ENCODE results near the gene SPATA25. TPM values are rescaled to one million over a fixed set of nuclear protein-coding genes. Genes with fewer than 3 reads are reported as not detected.

Gene SPATA25
- polyA plus RNA-seq, 4 donors, result 1.7 to 7.8 (median 2.8) TPM

GRCh38 chr20:45843506-45843905 is 43.9 kb downstream of the SPATA25 start:
- no peak for DNase-seq (ENCODE audit: low read depth in 4 of 4, low spot score in 3 of 4)

GRCh38 chr20:45842169-45842812 is 45.1 kb downstream of the SPATA25 start:
- DNase-seq (ENCODE audit: low read depth in 4 of 4, low spot score in 3 of 4), result no peak

GRCh38 chr20:45841407-45842129 is 45.9 kb downstream of the SPATA25 start:
- no peak for DNase-seq (ENCODE audit: low read depth in 4 of 4, low spot score in 3 of 4)

GRCh38 chr20:45840700-45841198 is 46.7 kb downstream of the SPATA25 start:
- no peak for DNase-seq (ENCODE audit: low read depth in 4 of 4, low spot score in 3 of 4)

GRCh38 chr20:45836841-45837240 is 50.6 kb downstream of the SPATA25 start:
- DNase-seq (ENCODE audit: low read depth in 4 of 4, low spot score in 3 of 4), result no peak

Other genes starting within 250 kb of the SPATA25 start
- gene WFDC11, start 217.4 kb downstream of the SPATA25 start, polyA plus RNA-seq (ENCODE audit: insufficient read length in 4 of 4), result not detected
- under 1 TPM in 1 of 4 donors, not detected in 3; 0.13 TPM for gene WFDC13, start 185.6 kb downstream of the SPATA25 start, polyA plus RNA-seq (ENCODE audit: insufficient read length in 4 of 4)
- gene WFDC10B, start 182.6 kb downstream of the SPATA25 start, polyA plus RNA-seq (ENCODE audit: insufficient read length in 4 of 4), result not detected
- not detected for gene SPINT4, start 165.3 kb downstream of the SPATA25 start, polyA plus RNA-seq (ENCODE audit: insufficient read length in 4 of 4)
- gene WFDC3, start 95.7 kb downstream of the SPATA25 start, polyA plus RNA-seq (ENCODE audit: insufficient read length in 4 of 4), result 1 to 10 TPM in 3 of 4 donors, under 1 TPM in 1; 0.90 to 1.6 (median 1.3) TPM
- gene DNTTIP1, start 95.7 kb downstream of the SPATA25 start, polyA plus RNA-seq (ENCODE audit: insufficient read length in 4 of 4), result 10 to 100 TPM; 31.1 to 39.0 (median 34.4) TPM
- 10 to 100 TPM; 59.8 to 69.9 (median 67.4) TPM for gene UBE2C, start 75.0 kb downstream of the SPATA25 start, polyA plus RNA-seq (ENCODE audit: insufficient read length in 4 of 4)
- 1 to 10 TPM in 1 of 4 donors, under 1 TPM in 3; 0.47 to 1.3 (median 0.58) TPM for gene TNNC2, start 60.3 kb downstream of the SPATA25 start, polyA plus RNA-seq (ENCODE audit: insufficient read length in 4 of 4)
- gene SNX21, start 53.8 kb downstream of the SPATA25 start, polyA plus RNA-seq (ENCODE audit: insufficient read length in 4 of 4), result 10 to 100 TPM; 11.5 to 21.1 (median 15.8) TPM
- 10 to 100 TPM; 16.9 to 31.3 (median 22.8) TPM for gene ACOT8, start 30.2 kb downstream of the SPATA25 start, polyA plus RNA-seq (ENCODE audit: insufficient read length in 4 of 4)
- 1 to 10 TPM; 4.2 to 5.6 (median 4.9) TPM for gene ZSWIM3, start 30.0 kb downstream of the SPATA25 start, polyA plus RNA-seq (ENCODE audit: insufficient read length in 4 of 4)
- gene ZSWIM1, start 6.4 kb downstream of the SPATA25 start, polyA plus RNA-seq (ENCODE audit: insufficient read length in 4 of 4), result 10 to 100 TPM; 11.1 to 19.4 (median 13.9) TPM
- 10 to 100 TPM in 1 of 4 donors, 1 to 10 TPM in 3; 2.0 to 11.0 (median 4.3) TPM for gene NEURL2, start 3.6 kb upstream of the SPATA25 start, polyA plus RNA-seq (ENCODE audit: insufficient read length in 4 of 4)
- gene CTSA, start 3.7 kb upstream of the SPATA25 start, polyA plus RNA-seq (ENCODE audit: insufficient read length in 4 of 4), result 100 to 1,000 TPM in 3 of 4 donors, 10 to 100 TPM in 1; 83.2 to 156 (median 115) TPM
- 100 to 1,000 TPM in 3 of 4 donors, 10 to 100 TPM in 1; 72.7 to 139 (median 126) TPM for gene PLTP, start 24.5 kb upstream of the SPATA25 start, polyA plus RNA-seq (ENCODE audit: insufficient read length in 4 of 4)
- gene PCIF1, start 47.1 kb upstream of the SPATA25 start, polyA plus RNA-seq (ENCODE audit: insufficient read length in 4 of 4), result 10 to 100 TPM; 41.1 to 49.7 (median 43.7) TPM
- 10 to 100 TPM; 11.6 to 17.9 (median 12.5) TPM for gene ZNF335, start 84.6 kb upstream of the SPATA25 start, polyA plus RNA-seq (ENCODE audit: insufficient read length in 4 of 4)
- gene MMP9, start 121.3 kb upstream of the SPATA25 start, polyA plus RNA-seq (ENCODE audit: insufficient read length in 4 of 4), result under 1 TPM; 0.24 to 0.81 (median 0.42) TPM
- 1 to 10 TPM in 2 of 4 donors, under 1 TPM in 2; 0.85 to 2.3 (median 1.5) TPM for gene SLC12A5, start 141.6 kb upstream of the SPATA25 start, polyA plus RNA-seq (ENCODE audit: insufficient read length in 4 of 4)
- gene NCOA5, start 202.3 kb upstream of the SPATA25 start, polyA plus RNA-seq (ENCODE audit: insufficient read length in 4 of 4), result 10 to 100 TPM; 47.0 to 59.8 (median 58.5) TPM
- 1 to 10 TPM; 4.8 to 7.6 (median 5.6) TPM for gene CD40, start 230.7 kb upstream of the SPATA25 start, polyA plus RNA-seq (ENCODE audit: insufficient read length in 4 of 4)

Data from left renal pelvis (tissue), 4 donors.